Measurements from ENCODE around the gene CCDC57. TPM values are rescaled to one million over a fixed set of nuclear protein-coding genes. Genes with fewer than 3 reads are reported as not detected.
"Not testable (repeated sequence)": the region's sequence is repeated elsewhere in the genome, so short reads cannot be mapped to it uniquely, and the experiment has no call there.

CCDC57 gene
- total RNA-seq, 1 experiment from 2014 or later: 4.7 TPM

- DNase-seq (ENCODE audit: low spot score): no peak
Measured at GRCh38 chr17:82177761-82178498, 34.7 kb downstream of the CCDC57 start.

DNA sequence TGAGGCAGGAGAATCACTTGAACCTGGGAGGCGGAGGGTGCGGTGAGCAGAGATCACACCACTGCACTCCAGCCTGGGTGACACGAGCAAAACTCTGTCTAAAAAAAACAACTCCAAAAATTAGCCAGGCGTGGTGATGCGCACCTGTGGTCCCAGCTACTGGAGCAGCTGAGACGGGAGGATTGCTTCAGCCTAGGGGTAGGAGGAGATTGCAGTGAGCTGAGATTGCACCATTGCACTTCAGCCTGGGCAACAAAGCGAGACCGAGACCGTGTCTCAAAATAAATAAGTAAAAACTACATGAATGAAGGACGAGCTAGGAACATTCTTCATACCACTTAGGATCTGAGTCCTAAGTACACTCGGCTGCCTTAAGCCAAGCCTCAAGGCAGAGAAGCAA, 35.4 kb downstream of the CCDC57 start:
- DNase-seq (ENCODE audit: low spot score): no peak

GRCh38 chr17:82175951-82176350, 36.7 kb downstream of the CCDC57 start:
- no peak for DNase-seq (ENCODE audit: low spot score)

GRCh38 chr17:82175201-82175600, 37.4 kb downstream of the CCDC57 start:
- DNase-seq (ENCODE audit: low spot score): no peak

GRCh38 chr17:82174042-82174857, 38.4 kb downstream of the CCDC57 start:
- not testable (repeated sequence) for DNase-seq (ENCODE audit: low spot score)

- no peak for DNase-seq (ENCODE audit: low spot score)
Measured at GRCh38 chr17:82173351-82174041, 39.1 kb downstream of the CCDC57 start.

DNA sequence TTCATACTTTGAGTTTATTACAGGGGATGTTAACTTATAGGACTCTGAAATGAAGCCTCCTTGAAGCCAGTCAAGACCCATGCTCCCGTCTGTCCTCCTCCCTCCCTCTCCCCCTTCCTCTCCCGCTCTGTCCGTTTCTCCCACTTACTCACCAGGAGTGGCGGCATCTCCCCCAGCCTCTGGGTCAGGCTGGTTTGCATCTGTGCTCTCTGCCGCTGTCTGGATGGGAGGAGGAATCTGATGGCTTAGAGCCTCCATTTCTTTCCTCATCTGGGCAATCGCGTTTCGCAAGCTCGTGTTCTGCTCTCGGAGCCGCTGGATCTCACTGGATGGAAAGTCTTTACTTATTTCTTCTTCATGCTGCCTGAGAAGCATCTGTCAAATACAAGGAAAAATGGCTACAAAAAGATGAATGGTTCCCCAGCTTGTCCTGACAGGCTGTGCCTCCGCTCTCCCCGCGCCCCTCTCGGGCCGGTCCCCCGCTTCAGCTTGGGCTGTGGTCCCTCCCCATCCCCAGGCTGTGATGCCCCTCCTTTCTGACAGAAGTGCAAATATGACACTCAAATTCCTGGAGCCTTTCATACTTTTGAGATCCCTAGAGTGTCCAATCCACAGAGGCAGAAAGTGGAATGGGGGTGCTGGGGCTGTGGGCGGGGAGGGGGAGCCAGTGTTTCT, 40.0 kb downstream of the CCDC57 start:
- DNase-seq (ENCODE audit: low spot score): no peak

DNA sequence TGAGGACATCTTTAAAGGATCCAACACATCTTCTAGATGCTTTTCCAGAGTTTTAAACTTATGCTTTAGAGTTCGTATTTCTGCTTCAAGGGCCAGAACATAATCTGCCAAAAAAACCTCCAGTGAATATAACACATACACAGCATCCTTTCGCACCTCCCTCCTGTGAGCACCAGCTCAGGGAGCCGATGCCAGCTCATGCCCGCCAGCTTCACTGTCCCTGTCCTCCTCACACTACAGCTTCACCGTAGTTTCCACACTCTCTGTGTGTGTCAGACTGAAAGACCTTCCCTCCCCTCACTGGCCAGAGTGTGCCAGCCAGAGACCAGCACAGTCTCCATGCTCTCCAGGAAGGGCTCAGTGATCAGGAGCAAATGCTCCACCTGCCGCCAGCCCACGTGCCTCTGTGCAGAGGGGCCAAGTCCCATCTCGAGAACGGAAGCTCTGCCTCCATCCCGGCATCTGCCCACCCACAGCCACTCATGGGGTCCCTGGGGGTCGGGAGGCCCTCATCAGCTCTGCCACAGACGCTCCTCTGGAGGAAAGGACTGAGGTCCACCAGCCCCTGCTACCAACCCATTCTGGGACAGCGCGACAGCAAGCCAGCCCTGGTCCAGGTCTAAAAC, 40.8 kb downstream of the CCDC57 start:
- DNase-seq (ENCODE audit: low spot score): no peak

DNA sequence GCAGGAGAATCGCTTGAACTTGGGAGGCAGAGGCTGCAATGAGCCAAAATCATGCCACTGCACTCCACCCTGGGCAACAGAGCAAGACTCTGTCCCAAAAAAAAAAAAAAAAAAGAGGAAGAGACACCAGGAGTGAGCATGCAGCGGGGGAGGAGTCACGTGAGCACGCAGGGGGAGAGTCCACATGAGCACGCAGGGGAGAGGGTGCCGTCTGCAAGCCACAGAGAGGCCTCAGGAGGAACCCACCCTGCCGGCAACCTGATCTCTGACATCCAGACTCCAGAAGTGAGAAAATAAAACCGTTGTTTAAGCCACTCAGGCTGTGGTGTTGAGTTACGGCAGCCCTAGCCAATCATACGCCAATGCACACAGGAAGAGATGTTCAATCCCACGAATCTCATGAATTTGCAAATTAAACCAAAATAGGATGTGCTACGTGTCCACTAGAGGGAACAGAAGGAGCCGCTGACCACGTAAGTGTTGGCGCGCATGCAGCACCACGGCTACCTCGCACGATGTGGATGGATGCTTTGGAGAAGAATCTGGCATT, 42.2 kb downstream of the CCDC57 start:
- DNase-seq (ENCODE audit: low spot score): no peak

GRCh38 chr17:82168568-82168967, 44.1 kb downstream of the CCDC57 start:
- no peak for DNase-seq (ENCODE audit: low spot score)

DNA sequence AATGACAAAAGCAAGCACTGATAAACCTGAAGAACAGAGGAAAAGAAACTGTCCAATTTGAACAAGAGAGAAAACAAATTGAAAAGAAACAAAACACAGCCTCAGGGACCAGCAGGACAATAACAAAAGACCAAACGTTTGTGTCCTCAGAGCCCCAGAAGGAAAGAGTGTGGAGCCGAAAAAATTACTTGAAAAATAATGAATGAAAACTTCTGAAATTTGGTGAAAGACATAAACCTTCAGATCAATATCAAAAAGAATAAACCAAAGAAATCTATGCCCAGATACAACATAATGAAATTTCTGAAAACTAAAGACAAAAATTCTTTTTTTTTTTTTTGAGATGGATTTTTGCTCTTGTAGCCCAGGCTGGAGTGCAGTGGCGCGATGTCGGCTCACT, 45.6 kb downstream of the CCDC57 start:
- DNase-seq (ENCODE audit: low spot score): no peak

- no peak for DNase-seq (ENCODE audit: low spot score)
Measured at GRCh38 chr17:82164853-82165252, 47.8 kb downstream of the CCDC57 start.

DNA sequence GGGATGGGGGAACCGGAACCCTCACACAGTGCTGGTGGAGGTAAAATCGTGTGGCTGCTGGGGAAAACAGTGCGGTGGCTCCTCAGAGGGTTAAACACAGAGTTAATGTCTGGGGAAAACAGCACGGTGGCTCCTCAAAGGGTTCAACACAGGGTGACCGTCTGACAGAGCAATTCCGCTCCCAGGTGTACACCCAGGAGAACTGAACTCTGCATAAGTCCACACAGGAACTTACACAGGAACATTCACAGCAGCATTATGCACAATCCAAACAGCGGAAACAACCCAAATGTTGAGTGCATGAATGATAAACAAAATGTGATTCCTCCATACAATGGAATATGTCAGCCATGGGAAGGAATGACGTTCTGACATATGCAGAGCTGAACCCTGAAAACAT, 51.4 kb downstream of the CCDC57 start:
- no peak for DNase-seq (ENCODE audit: low spot score)

GRCh38 chr17:82160075-82160474, 52.6 kb downstream of the CCDC57 start:
- DNase-seq (ENCODE audit: low spot score): no peak

- DNase-seq (ENCODE audit: low spot score): no peak
Measured at GRCh38 chr17:82158825-82159224, 53.8 kb downstream of the CCDC57 start.

DNA sequence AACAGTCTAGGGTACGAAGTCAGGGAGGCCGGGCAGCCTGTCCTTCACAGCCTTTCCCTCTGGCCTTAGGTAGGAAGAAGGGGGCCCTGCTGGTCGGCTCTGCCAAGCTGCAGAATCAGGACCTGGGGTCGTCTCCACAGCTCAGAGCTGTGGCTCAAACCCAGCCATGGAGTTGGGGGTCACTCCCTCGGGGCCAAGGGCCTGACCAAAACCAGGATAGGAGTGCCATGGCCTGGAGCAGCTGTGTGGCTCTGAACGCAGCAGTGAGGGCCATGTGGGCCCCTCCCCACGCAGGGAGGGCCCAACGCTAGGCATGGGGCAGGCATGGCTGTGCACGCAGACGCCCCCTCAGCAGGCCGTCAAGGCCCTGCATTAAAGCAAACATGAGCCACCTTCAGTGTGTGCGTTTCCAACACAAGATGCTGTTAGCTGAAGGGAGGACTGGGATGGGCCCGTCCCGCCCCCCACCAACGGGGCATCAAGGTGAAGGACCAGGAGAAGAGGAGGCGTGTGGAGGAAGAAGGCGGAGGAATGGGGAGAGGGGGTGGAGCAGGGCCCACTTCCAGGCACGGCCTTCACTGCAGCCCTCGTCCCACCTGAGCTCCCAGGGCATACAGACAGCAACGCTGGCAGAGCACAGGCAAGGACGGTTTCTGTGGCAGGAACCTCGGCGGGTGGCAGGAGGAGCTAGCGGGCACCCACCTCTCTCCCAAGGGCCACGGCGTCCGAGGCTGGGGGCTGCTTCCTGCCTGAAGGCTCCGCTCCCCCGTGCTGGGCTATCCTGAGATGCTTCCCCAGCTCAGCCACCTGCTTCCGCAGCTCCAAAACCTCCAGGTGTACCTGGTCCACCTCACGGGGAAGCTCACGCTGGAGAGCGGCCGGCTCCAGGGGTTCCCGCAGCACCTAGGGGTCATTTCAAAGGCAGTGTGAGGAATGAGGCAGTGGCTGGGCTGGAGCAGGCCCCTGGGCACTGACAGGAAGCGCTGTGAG, 55.3 kb downstream of the CCDC57 start:
- DNase-seq (ENCODE audit: low spot score): no peak

GRCh38 chr17:82156284-82156925, 56.2 kb downstream of the CCDC57 start:
- DNase-seq (ENCODE audit: low spot score): no peak

GRCh38 chr17:82155606-82156005, 57.0 kb downstream of the CCDC57 start:
- DNase-seq (ENCODE audit: low spot score): no peak

DNA sequence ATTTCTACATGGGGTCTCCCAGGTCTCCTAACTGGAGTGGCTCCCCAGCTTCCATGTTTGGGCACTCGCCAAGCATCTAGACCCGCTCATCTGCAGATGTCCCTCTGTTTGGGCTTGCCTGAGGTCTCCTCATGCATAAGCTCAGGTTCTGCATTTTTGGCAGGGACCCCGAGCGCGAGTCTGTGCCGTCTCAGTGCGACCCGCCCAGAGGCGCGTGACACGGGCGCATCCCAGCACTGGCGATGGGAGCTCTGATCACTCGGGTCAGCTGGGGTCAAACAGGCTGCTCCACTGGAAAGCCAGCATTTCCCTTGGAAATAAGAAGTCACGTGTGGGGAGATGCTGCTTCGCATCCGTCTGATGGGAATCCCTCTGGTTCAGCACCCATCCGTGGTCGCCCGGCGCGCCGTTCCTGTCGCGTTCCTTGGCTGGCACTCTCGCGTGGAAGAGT, 57.7 kb downstream of the CCDC57 start:
- no peak for DNase-seq (ENCODE audit: low spot score)

Data from H4 (cell line).